A673 (cell line): ENCODE results near the gene FREM1. TPM values are rescaled to one million over a fixed set of nuclear protein-coding genes. Genes with fewer than 3 reads are reported as not detected.

Experiments used
- Bru-seq: library from RNA; stranded (reverse); fragments of 400-500 nt; gene quantifications from one replicate; lab custom pipeline; 2021; lab: Mats Ljungman, UMichigan
- BruChase-seq, 2 experiments: library from RNA; stranded (reverse); fragments of 400-500 nt; gene quantifications; one replicate each; lab custom pipeline; 2021; lab: Mats Ljungman, UMichigan
- BruUV-seq: library from RNA; stranded (reverse); fragments of 400-500 nt; replicated peaks from 2 replicates; lab custom pipeline; 2021; lab: Mats Ljungman, UMichigan
- CTCF ChIA-PET: fragments of 300-600 bp; sonication (Branson Sonifier 250); formaldehyde crosslinking; loops from one replicate; lab custom pipeline; 2022; ENCODE audit warnings: antibody characterized with exemption; lab: Charles Lee
- POLR2A ChIA-PET: fragments of 300-600 bp; sonication (Branson Sonifier 250); formaldehyde crosslinking; loops from one replicate; lab custom pipeline; 2022; ENCODE audit warnings: antibody characterized with exemption; ENCODE audit not compliant: low non-redundant PET; lab: Charles Lee
- DNase-seq: peaks from one replicate; pipeline ENCODE4 v3.0.0-alpha.2; 2015; ENCODE audit warnings: low spot score
- H3K27ac ChIP-seq: fragments of 200-600 bp; sonication (generic); 2 replicates; pipeline ENCODE4 v1.5.1; 2016; ENCODE audit warnings: mixed run types, low read depth, mild to moderate bottlenecking, mixed read lengths, antibody characterized with exemption, low read length; ENCODE audit not compliant: poor library complexity, severe bottlenecking
- H3K27me3 ChIP-seq: fragments of 200-600 bp; sonication (generic); replicated peaks from 2 replicates; pipeline ENCODE4 v1.6.1; 2017; ENCODE audit warnings: mixed run types, low read depth, mild to moderate bottlenecking, mixed read lengths, antibody characterized with exemption, low read length; ENCODE audit not compliant: insufficient read depth, poor library complexity
- H3K36me3 ChIP-seq: fragments of 200-600 bp; sonication (generic); 2 replicates; pipeline ENCODE4 v1.6.1; 2016; ENCODE audit warnings: mixed run types, mild to moderate bottlenecking, mixed read lengths, antibody characterized with exemption, low read length; ENCODE audit not compliant: insufficient read depth, poor library complexity, severe bottlenecking
- H3K4me1 ChIP-seq: fragments of 200-600 bp; sonication (generic); 2 replicates; pipeline ENCODE4 v1.6.1; 2017; ENCODE audit warnings: mixed run types, mild to moderate bottlenecking, mixed read lengths, antibody characterized with exemption, low read length; ENCODE audit not compliant: insufficient read depth, poor library complexity, severe bottlenecking
- H3K4me3 ChIP-seq: fragments of 200-600 bp; sonication (generic); 2 replicates; pipeline ENCODE4 v1.5.1; 2016; ENCODE audit warnings: low read depth, mixed run types, mild to moderate bottlenecking, mixed read lengths, low read length; ENCODE audit not compliant: poor library complexity, severe bottlenecking
- H3K9me3 ChIP-seq: fragments of 200-600 bp; sonication (generic); 2 replicates; pipeline ENCODE4 v1.6.1; 2016; ENCODE audit warnings: mixed run types, low read depth, mild to moderate bottlenecking, mixed read lengths, antibody characterized with exemption, low read length; ENCODE audit not compliant: poor library complexity, severe bottlenecking
- EZH2 ChIP-seq: fragments of 200-600 bp; sonication (generic); IDR thresholded peaks from 2 replicates; pipeline ENCODE4 v1.6.1; 2017; ENCODE audit warnings: borderline replicate concordance, low read depth, mild to moderate bottlenecking, mixed read lengths, antibody characterized with exemption, low read length; ENCODE audit not compliant: poor library complexity, severe bottlenecking
- intact Hi-C: fragments of 100-400 bp; cut with micrococcal nuclease; formaldehyde crosslinking; loops from one replicate; pipeline ENCODE4 v1.10.0; 2022; ENCODE audit not compliant: unreplicated experiment
- long read RNA-seq: library from polyadenylated mRNA; stranded (forward); transcript quantifications from one replicate; pipeline ENCODE4 v2.0.0, GENCODE V29; 2022
- total RNA-seq: library from RNA; stranded (reverse); gene quantifications from 2 replicates; pipeline ENCODE4 v1.2.3, GENCODE V29; 2021
- TF ChIP-seq, protein P1 (sequence below): fragments of 300-800, 200-600 bp; sonication (generic); conservative IDR thresholded peaks from 2 replicates; pipeline ENCODE4 v1.5.1; 2017; ENCODE audit warnings: low read depth, mild to moderate bottlenecking, antibody characterized with exemption, low read length, moderate library complexity, mixed read lengths

Gene FREM1
- 4.2 and 5.1 TPM in 2 replicates for total RNA-seq
- Bru-seq, nascent RNA, result percentile 55 among the genes with signal in this experiment
- percentile 55 among the genes with signal in this experiment for BruChase-seq, experiment 1, labeled RNA remaining after a 2-hour chase
- BruChase-seq, experiment 2, labeled RNA remaining after a 6-hour chase, result percentile 49 among the genes with signal in this experiment
- long read RNA-seq, partial matches to known transcripts, result 2 of 6 reads
- long read RNA-seq, other reads (novel, unspliced or antisense), result 4 of 6 reads

- intact Hi-C loops, result no loop called here
- Histone ChIP-seq H3K4me3 (peak within 1 kb of the TSS; percentile 23), H3K27ac (peak within 1 kb of the TSS; percentile 13), H3K27me3 (no peaks in the 10 kb centered on the region), H3K9me3 (no peaks in the 10 kb centered on the region), H3K4me1 (peaks cover 27% of the 10 kb centered on the region), H3K36me3 (no peaks in the 10 kb centered on the region)
- peak; percentile 32 for DNase-seq
- TF ChIP-seq EZH2, result no peak
- TF ChIP-seq, protein P1, sequence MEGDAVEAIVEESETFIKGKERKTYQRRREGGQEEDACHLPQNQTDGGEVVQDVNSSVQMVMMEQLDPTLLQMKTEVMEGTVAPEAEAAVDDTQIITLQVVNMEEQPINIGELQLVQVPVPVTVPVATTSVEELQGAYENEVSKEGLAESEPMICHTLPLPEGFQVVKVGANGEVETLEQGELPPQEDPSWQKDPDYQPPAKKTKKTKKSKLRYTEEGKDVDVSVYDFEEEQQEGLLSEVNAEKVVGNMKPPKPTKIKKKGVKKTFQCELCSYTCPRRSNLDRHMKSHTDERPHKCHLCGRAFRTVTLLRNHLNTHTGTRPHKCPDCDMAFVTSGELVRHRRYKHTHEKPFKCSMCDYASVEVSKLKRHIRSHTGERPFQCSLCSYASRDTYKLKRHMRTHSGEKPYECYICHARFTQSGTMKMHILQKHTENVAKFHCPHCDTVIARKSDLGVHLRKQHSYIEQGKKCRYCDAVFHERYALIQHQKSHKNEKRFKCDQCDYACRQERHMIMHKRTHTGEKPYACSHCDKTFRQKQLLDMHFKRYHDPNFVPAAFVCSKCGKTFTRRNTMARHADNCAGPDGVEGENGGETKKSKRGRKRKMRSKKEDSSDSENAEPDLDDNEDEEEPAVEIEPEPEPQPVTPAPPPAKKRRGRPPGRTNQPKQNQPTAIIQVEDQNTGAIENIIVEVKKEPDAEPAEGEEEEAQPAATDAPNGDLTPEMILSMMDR, result no peak
- no TSS peak for BruUV-seq
- POLR2A ChIA-PET, result interaction anchor here (0.6 kb wide), 1 partner anchor 869 kb away, joined by 5 read pairs; no protein-coding TSS in a partner anchor
- CTCF ChIA-PET, result no interaction called here
Observed at GRCh38 chr9:14909961-14910805, at the start of gene FREM1. Gene FREM1, minus strand, starts transcription at chr9:14910428. Its CDS starts 41,451 bp downstream, at chr9:14868977.

DNA sequence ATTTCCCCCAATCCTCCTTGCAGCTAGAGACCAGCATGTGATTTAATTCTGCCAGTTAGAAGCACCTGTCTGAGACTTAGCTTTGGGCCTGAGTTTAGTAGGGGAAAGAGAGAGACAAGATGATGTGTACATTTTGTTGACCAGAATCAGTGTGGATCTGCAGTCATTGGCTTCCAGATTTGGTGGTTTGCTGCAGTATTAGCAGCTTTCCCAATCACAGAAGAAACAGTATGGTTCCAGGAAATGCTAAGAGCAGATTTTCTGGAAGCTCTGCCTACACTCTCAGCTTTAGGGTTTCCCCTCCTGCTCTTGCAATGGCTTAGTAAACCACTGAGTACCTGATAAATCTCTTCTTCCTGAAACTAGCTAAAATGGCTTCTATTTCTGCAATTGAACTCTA, 48.8 kb upstream of the FREM1 start:
- no peak for DNase-seq
- no peaks in the 10 kb centered on the region for H3K27me3 ChIP-seq
- no peaks in the 10 kb centered on the region for H3K36me3 ChIP-seq
- no peaks in the 10 kb centered on the region for H3K9me3 ChIP-seq
- H3K4me1 ChIP-seq, result peaks cover 34% of the 10 kb centered on the region
- CTCF ChIA-PET, result no interaction called here
- no TSS peak for BruUV-seq
- no peak for TF ChIP-seq EZH2
- TF ChIP-seq, protein P1, result no peak
- POLR2A ChIA-PET, result no interaction called here
- intact Hi-C loops, result no loop called here
- H3K4me3 ChIP-seq, result no peak overlapping the region
- no peak overlapping the region for H3K27ac ChIP-seq

DNA sequence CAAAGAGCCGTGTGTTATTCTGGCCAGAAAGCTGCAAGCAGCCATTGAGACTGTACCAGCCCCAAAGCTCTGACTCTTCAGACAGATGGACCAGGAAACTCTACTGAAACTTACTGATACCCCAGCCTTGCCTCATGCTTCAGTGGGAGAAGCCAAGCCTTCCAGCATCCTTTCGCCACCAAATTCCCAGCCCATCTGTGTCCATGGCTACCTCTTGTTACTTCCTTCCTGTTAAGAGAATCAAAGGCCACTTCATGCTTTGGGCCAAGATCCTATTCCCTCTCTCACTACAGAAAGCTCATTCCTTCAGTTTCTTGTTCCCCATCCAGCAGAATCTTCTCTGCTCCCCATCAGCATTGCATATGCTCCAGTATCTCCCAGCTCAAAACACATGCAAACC, 46.9 kb upstream of the FREM1 start:
- no peak for DNase-seq
- intact Hi-C loops, result no loop called here
- Histone ChIP-seq H3K36me3 (no peaks in the 10 kb centered on the region), H3K27ac (no peak overlapping the region), H3K4me1 (peaks cover 22% of the 10 kb centered on the region), H3K4me3 (no peak overlapping the region), H3K9me3 (no peaks in the 10 kb centered on the region), H3K27me3 (no peaks in the 10 kb centered on the region)
- POLR2A ChIA-PET, result no interaction called here
- no TSS peak for BruUV-seq
- CTCF ChIA-PET, result no interaction called here
- TF ChIP-seq EZH2, result no peak
- TF ChIP-seq, protein P1, result no peak
